Gastroesophageal sphincter (tissue), 4 donors: ENCODE results near the gene CSRP1. TPM values are rescaled to one million over a fixed set of nuclear protein-coding genes. Genes with fewer than 3 reads are reported as not detected.

ENCODE experiments used
- ATAC-seq: fragments of 150-250 bp; one replicate; pipeline ENCODE4 v1.9.1; 2016; ENCODE audit warnings: mild to moderate bottlenecking, moderate library complexity
- H3K27ac ChIP-seq, 4 donors: fragments of 200-600 bp; sonication (generic) in 3 of 4; 1 replicate in 3 of 4; 2 replicates in 1 of 4; pipeline ENCODE4 v1.5.1; 2016 to 2019
- H3K27me3 ChIP-seq: fragments of 200-600 bp; sonication (generic); one replicate; pipeline ENCODE4 v1.5.1; 2019
- H3K36me3 ChIP-seq, 2 donors: fragments of 200-600 bp; sonication (generic); one replicate each; pipeline ENCODE4 v1.5.1; 2019; ENCODE audit warnings: control low read depth in 1 of 2
- H3K4me1 ChIP-seq, 3 donors: fragments of 200-600 bp; sonication (generic); 1 replicate in 2 of 3; 2 replicates in 1 of 3; pipeline ENCODE4 v1.5.1; 2016 to 2019; ENCODE audit warnings: control low read depth in 2 of 3
- H3K4me3 ChIP-seq, 2 donors: fragments of 200-600 bp; sonication (generic); one replicate each; pipeline ENCODE4 v1.5.1; 2019; ENCODE audit warnings: mild to moderate bottlenecking in 1 of 2, moderate library complexity in 1 of 2
- H3K9me3 ChIP-seq, 3 donors: fragments of 200-600 bp; sonication (generic); one replicate each; pipeline ENCODE4 v1.5.1; 2017 to 2019; ENCODE audit warnings: control low read depth in 2 of 3
- EP300 ChIP-seq: sonication (generic); formaldehyde crosslinking; IDR thresholded peaks from one replicate; pipeline ENCODE4 v1.6.1; 2017; ENCODE audit warnings: antibody characterized with exemption, mild to moderate bottlenecking
- POLR2A ChIP-seq, 2 donors: fragments of 450-650 bp; IDR thresholded peaks; one replicate each; pipeline ENCODE4 v1.6.1; 2017; ENCODE audit warnings: antibody characterized with exemption in 2 of 2, mild to moderate bottlenecking in 2 of 2, moderate library complexity in 1 of 2
- POLR2AphosphoS5 ChIP-seq: sonication (generic); formaldehyde crosslinking; IDR thresholded peaks from one replicate; pipeline ENCODE4 v1.6.1; 2017; ENCODE audit warnings: antibody characterized with exemption
- WGBS, 2 donors: methylation state at CpG; one replicate each; pipeline ENCODE4 v1.1.5; 2018; ENCODE audit warnings: low coverage in 1 of 2; 5-methylcytosine and 5-hydroxymethylcytosine counted together
- total RNA-seq, 4 donors: library from RNA; depleted of rRNA; stranded (reverse); fragments of >200 nt; gene quantifications; one replicate each; pipeline ENCODE4 v1.1.0, GENCODE V29; 2016
- TF ChIP-seq, protein P1 (sequence below), 4 experiments: fragments of 200-600 bp in 2 of 4; fragments of 450-650 bp in 2 of 4; sonication (generic) in 1 of 4; IDR thresholded peaks; one replicate each; pipeline ENCODE4 v1.5.1; 2017 to 2019; ENCODE audit warnings: antibody characterized with exemption in 4 of 4, mild to moderate bottlenecking in 2 of 4, moderate library complexity in 2 of 4

The CSRP1 gene
- total RNA-seq, 4 donors from 2014 or later: 4,484 to 9,179 (median 5,319) TPM

- no peak for TF ChIP-seq EP300
- TF ChIP-seq, protein P1, sequence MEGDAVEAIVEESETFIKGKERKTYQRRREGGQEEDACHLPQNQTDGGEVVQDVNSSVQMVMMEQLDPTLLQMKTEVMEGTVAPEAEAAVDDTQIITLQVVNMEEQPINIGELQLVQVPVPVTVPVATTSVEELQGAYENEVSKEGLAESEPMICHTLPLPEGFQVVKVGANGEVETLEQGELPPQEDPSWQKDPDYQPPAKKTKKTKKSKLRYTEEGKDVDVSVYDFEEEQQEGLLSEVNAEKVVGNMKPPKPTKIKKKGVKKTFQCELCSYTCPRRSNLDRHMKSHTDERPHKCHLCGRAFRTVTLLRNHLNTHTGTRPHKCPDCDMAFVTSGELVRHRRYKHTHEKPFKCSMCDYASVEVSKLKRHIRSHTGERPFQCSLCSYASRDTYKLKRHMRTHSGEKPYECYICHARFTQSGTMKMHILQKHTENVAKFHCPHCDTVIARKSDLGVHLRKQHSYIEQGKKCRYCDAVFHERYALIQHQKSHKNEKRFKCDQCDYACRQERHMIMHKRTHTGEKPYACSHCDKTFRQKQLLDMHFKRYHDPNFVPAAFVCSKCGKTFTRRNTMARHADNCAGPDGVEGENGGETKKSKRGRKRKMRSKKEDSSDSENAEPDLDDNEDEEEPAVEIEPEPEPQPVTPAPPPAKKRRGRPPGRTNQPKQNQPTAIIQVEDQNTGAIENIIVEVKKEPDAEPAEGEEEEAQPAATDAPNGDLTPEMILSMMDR (IDR thresholded peaks at IDR 0.05): no peak
- no peak for TF ChIP-seq POLR2AphosphoS5
- 97 to 100% methylated on average over 2 to 4 of the region's 4 CpGs for WGBS, 2 donors
- Histone ChIP-seq H3K36me3 (no peaks in the 10 kb centered on the region), H3K4me3 (no peak overlapping the region), H3K9me3 (no peaks in the 10 kb centered on the region), H3K4me1 (peaks cover 0 to 80% (median 35%) of the 10 kb centered on the region in 3 donors), H3K27ac (peak overlapping the region in 3 of 4 donors; percentile 83 to 89 (median 87)), H3K27me3 (peaks cover 3% of the 10 kb centered on the region)
- no peak for ATAC-seq
Measured at GRCh38 chr1:201537467-201537866, 30.5 kb upstream of the CSRP1 start.

- Histone ChIP-seq H3K27ac (peak overlapping the region in 3 of 4 donors; percentile 83 to 89 (median 87)), H3K4me3 (no peak overlapping the region), H3K36me3 (no peaks in the 10 kb centered on the region), H3K9me3 (no peaks in the 10 kb centered on the region), H3K27me3 (peaks cover 3% of the 10 kb centered on the region), H3K4me1 (peaks cover 0 to 80% (median 35%) of the 10 kb centered on the region in 3 donors)
- ATAC-seq: no peak
- WGBS, 2 donors: 78% methylated on average over 2 of the region's 2 CpGs; no CpG with 5 or more reads in 1 of the 2 donors
- TF ChIP-seq, protein P1 (IDR thresholded peaks at IDR 0.05): no peak
- TF ChIP-seq EP300: no peak
- TF ChIP-seq POLR2AphosphoS5: no peak
- no peak for TF ChIP-seq POLR2A (IDR thresholded peaks at IDR 0.05)
Measured at GRCh38 chr1:201537028-201537427, 30.1 kb upstream of the CSRP1 start.

- Histone ChIP-seq H3K9me3 (no peaks in the 10 kb centered on the region), H3K27ac (peak overlapping the region; percentile 7 to 89 (median 85)), H3K27me3 (peaks cover 3% of the 10 kb centered on the region), H3K4me3 (no peak overlapping the region), H3K36me3 (no peaks in the 10 kb centered on the region), H3K4me1 (peaks cover 0 to 80% (median 34%) of the 10 kb centered on the region in 3 donors)
- 49 to 63% methylated on average over 3 to 4 of the region's 4 CpGs for WGBS, 2 donors
- no peak for TF ChIP-seq POLR2AphosphoS5
- TF ChIP-seq, protein P1 (IDR thresholded peaks at IDR 0.05): no peak
- TF ChIP-seq POLR2A (IDR thresholded peaks at IDR 0.05): no peak
- no peak for TF ChIP-seq EP300
- ATAC-seq: peak; percentile 59
Measured at GRCh38 chr1:201536558-201536957, 29.6 kb upstream of the CSRP1 start.

DNA sequence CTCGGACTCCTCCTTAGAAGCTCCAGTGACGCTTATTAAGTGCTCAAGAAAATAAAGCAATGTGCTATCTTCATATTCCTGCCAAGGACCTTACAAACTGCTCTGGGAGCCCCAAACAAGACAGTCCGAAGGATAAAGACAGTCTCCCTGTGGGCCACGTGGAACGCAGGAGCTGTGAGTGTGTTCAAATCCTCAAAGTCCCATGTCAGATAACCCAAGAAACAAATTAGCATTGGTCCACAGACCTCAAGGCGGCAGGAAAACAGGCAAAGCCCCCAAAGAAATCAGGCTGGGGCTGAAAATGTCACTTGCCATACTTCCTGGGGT, 29.0 kb upstream of the CSRP1 start:
- Histone ChIP-seq H3K9me3 (no peaks in the 10 kb centered on the region), H3K27me3 (peaks cover 3% of the 10 kb centered on the region), H3K4me1 (peaks cover 0 to 80% (median 35%) of the 10 kb centered on the region in 3 donors), H3K4me3 (no peak overlapping the region), H3K27ac (peak overlapping the region; percentile 7 to 89 (median 85)), H3K36me3 (no peaks in the 10 kb centered on the region)
- WGBS, 2 donors: 58 to 73% methylated on average over 2 to 4 of the region's 6 CpGs
- TF ChIP-seq EP300: no peak
- TF ChIP-seq, protein P1 (IDR thresholded peaks at IDR 0.05): no peak
- no peak for TF ChIP-seq POLR2AphosphoS5
- no peak for TF ChIP-seq POLR2A (IDR thresholded peaks at IDR 0.05)
- no peak for ATAC-seq

- H3K9me3 ChIP-seq: no peaks in the 10 kb centered on the region
- no peak overlapping the region for H3K4me3 ChIP-seq
- peak; percentile 60 for TF ChIP-seq POLR2AphosphoS5
- no peak for TF ChIP-seq EP300
- TF ChIP-seq, protein P1 (IDR thresholded peaks at IDR 0.05): no peak
- TF ChIP-seq POLR2A (IDR thresholded peaks at IDR 0.05): no peak
- peaks cover 3% of the 10 kb centered on the region for H3K27me3 ChIP-seq
- H3K4me1 ChIP-seq: peaks cover 0 to 80% (median 35%) of the 10 kb centered on the region in 3 donors
- peak; percentile 32 for ATAC-seq
- WGBS, 2 donors: 18 to 33% methylated on average over 6 of the region's 6 CpGs
- no peaks in the 10 kb centered on the region for H3K36me3 ChIP-seq
- peak overlapping the region; percentile 13 to 89 (median 85) for H3K27ac ChIP-seq
Measured at GRCh38 chr1:201535046-201535918, 28.4 kb upstream of the CSRP1 start.
